CD4-positive, alpha-beta memory T cell (primary cell): Measurements from ENCODE around the gene TBCD. TPM values are rescaled to one million over a fixed set of nuclear protein-coding genes. Genes with fewer than 3 reads are reported as not detected.

Experiments used
- CTCF ChIA-PET: fragments of 350-600 bp; sonication (Branson Sonifier 250); formaldehyde crosslinking; loops from one replicate; lab custom pipeline; 2021; ENCODE audit warnings: inconsistent platforms; ENCODE audit not compliant: partially characterized antibody; lab: Charles Lee
- POLR2A ChIA-PET: fragments of 350-600 bp; sonication (Branson Sonifier 250); formaldehyde crosslinking; loops from one replicate; lab custom pipeline; 2021; ENCODE audit not compliant: partially characterized antibody; lab: Charles Lee
- DNase-seq, 5 donors: peaks; one replicate each; pipeline versions ENCODE4 v3.0.0 to v3.0.0-alpha.2; 2020 to 2022; ENCODE audit warnings: mixed read lengths in 1 of 5
- H3K27ac ChIP-seq: one replicate; pipeline ENCODE4 v1.7.0; 2013; ENCODE audit warnings: low read depth, low read length
- H3K27me3 ChIP-seq: 2 replicates; pipeline ENCODE4 v1.7.0; 2013; ENCODE audit warnings: mild to moderate bottlenecking, low read length, moderate library complexity; ENCODE audit not compliant: insufficient read depth
- H3K36me3 ChIP-seq: 2 replicates; pipeline ENCODE4 v1.7.0; 2013; ENCODE audit warnings: mild to moderate bottlenecking, low read length, moderate library complexity; ENCODE audit not compliant: insufficient read depth
- H3K4me1 ChIP-seq: 2 replicates; pipeline ENCODE4 v1.7.0; 2013; ENCODE audit warnings: mild to moderate bottlenecking, low read length, moderate library complexity; ENCODE audit not compliant: insufficient read depth
- H3K4me3 ChIP-seq, 2 donors: one replicate each; pipeline ENCODE4 v1.7.0; 2013; ENCODE audit warnings: low read length in 2 of 2, mild to moderate bottlenecking in 1 of 2
- H3K9me3 ChIP-seq, 2 donors: one replicate each; pipeline ENCODE4 v1.7.0; 2013; ENCODE audit warnings: low read length in 2 of 2, control low read depth in 1 of 2; ENCODE audit not compliant: control insufficient read depth in 1 of 2
- H3K27ac Mint-ChIP-seq, 7 donors: one replicate each; pipeline ENCODE4 v1.8.0; 2020 to 2021; ENCODE audit warnings: mixed read lengths in 7 of 7, mild to moderate bottlenecking in 6 of 7, inconsistent platforms in 3 of 7, moderate library complexity in 3 of 7
- H3K27me3 Mint-ChIP-seq, 2 donors: one replicate each; pipeline ENCODE4 v1.8.0; 2020 to 2021; ENCODE audit warnings: mixed read lengths in 2 of 2
- H3K36me3 Mint-ChIP-seq, 2 donors: one replicate each; pipeline ENCODE4 v1.8.0; 2020 to 2021; ENCODE audit warnings: mixed read lengths in 2 of 2, inconsistent platforms in 1 of 2, mild to moderate bottlenecking in 1 of 2
- H3K4me1 Mint-ChIP-seq, 4 donors: one replicate each; pipeline ENCODE4 v1.8.0; 2020 to 2021; ENCODE audit warnings: mixed read lengths in 4 of 4, mild to moderate bottlenecking in 1 of 4
- H3K4me3 Mint-ChIP-seq, 8 donors: one replicate each; pipeline ENCODE4 v1.8.0; 2020 to 2021; ENCODE audit warnings: mixed read lengths in 8 of 8, mild to moderate bottlenecking in 7 of 8, moderate library complexity in 6 of 8, inconsistent platforms in 3 of 8
- H3K9me3 Mint-ChIP-seq, 8 donors: one replicate each; pipeline ENCODE4 v1.8.0; 2020 to 2021; ENCODE audit warnings: mixed read lengths in 8 of 8, mild to moderate bottlenecking in 5 of 8, inconsistent platforms in 3 of 8, moderate library complexity in 1 of 8
- intact Hi-C: fragments of 100-400 bp; cut with micrococcal nuclease; formaldehyde crosslinking; loops from one replicate; pipeline ENCODE4 v1.15.1; 2023
- polyA plus RNA-seq, 2 donors: library from polyadenylated mRNA; unstranded; fragments of 300-500 nt; fragmentation: Illumina TruSeq; gene quantifications; one replicate each; pipeline ENCODE4 v1.2.3, GENCODE V29; 2021
- total RNA-seq, 2 experiments: library from RNA; stranded (reverse); gene quantifications; one replicate each; pipeline ENCODE4 v1.2.3, GENCODE V29; 2021

The TBCD gene
- total and polyA plus RNA-seq, 4 experiments from 2014 or later: 102 to 263 (median 192) TPM

DNA sequence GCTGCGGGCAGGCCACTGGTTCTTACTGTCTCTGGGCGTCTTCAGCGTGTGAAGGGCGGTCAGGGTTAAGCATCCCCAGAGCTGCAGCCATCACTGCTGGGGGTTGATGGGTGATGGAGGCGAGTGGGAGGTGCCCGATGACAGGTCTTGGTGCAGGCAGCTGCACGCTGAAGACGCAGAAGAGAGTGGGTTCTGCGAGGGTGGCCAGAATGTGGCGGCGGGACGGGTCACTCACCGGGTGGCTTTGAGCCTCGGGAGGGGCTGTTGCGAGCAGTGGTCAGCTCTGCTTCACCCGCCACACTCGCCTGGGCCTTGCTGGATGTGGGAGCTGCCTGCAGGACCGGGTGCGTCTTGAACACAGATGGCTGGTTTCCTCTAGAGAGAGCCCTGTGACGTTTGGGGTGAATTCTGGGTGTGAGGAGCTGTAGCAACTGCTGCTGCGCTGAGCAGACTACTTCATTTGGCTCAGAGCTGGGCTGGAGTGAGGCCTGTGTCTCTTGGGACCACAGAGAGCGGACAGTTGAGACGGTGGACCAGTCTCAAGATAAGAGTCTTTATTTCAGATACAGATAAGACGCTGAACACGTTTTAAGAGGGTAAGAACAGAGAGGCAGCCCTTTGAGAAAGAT, 132.6 kb downstream of the TBCD start:
- Mint-ChIP-seq H3K4me3 (peak overlapping the region; percentile 18 to 95 (median 78)), H3K36me3 (peaks cover 9 to 16% of the 10 kb centered on the region in 2 donors), H3K4me1 (peaks cover 48 to 81% (median 70%) of the 10 kb centered on the region in 4 donors), H3K27me3 (no peaks in the 10 kb centered on the region), H3K9me3 (no peaks in the 10 kb centered on the region), H3K27ac (peak overlapping the region; percentile 94 to 100 (median 98))
- no peaks in the 10 kb centered on the region for H3K36me3 ChIP-seq
- H3K4me1 ChIP-seq: peaks cover 56% of the 10 kb centered on the region
- H3K27ac ChIP-seq: peak overlapping the region; percentile 33
- ChIA-PET POLR2A (interaction anchor here (1.2 to 6.6 kb wide), 8 partner anchors 8 to 61 kb away, joined by 3 to 83 read pairs (median 4); no protein-coding TSS in a partner anchor), CTCF (interaction anchor here (0.9 to 3.1 kb wide), 4 partner anchors 21 to 103 kb away, joined by 3 to 20 read pairs (median 8); no protein-coding TSS in a partner anchor)
- no peaks in the 10 kb centered on the region for H3K9me3 ChIP-seq
- no peaks in the 10 kb centered on the region for H3K27me3 ChIP-seq
- no peak overlapping the region for H3K4me3 ChIP-seq
- DNase-seq: peak in 1 of 5 donors; percentile 26
- intact Hi-C loops: no loop called here

DNA sequence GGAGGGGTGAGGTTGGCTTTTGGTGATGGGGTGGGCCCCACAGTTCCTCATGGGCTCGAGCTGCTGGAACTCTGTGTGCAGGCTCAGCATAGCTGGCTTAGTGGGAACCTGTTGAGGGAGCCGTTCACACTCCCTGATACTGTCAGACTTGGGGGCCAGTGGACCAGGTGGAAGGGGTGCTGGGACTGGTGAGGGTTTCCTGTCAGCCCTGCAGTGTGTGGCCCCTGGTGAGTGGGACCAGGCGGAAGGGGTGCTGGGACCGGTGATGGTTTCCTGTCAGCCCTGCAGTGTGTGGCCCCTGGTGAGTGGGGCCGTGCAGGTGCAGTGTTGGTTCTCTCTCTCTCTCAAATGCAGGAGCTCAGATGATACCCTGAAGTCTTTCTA, 133.1 kb downstream of the TBCD start:
- Mint-ChIP-seq H3K4me3 (peak overlapping the region; percentile 57 to 95 (median 77)), H3K9me3 (no peaks in the 10 kb centered on the region), H3K36me3 (peaks cover 9 to 20% of the 10 kb centered on the region in 2 donors), H3K27me3 (no peaks in the 10 kb centered on the region), H3K27ac (peak overlapping the region; percentile 94 to 100 (median 98)), H3K4me1 (peaks cover 47 to 76% (median 65%) of the 10 kb centered on the region in 4 donors)
- DNase-seq: peak; percentile 11 to 59 (median 23)
- Histone ChIP-seq H3K36me3 (no peaks in the 10 kb centered on the region), H3K27ac (peak overlapping the region; percentile 33), H3K4me3 (no peak overlapping the region), H3K27me3 (no peaks in the 10 kb centered on the region), H3K4me1 (peaks cover 56% of the 10 kb centered on the region), H3K9me3 (no peaks in the 10 kb centered on the region)
- intact Hi-C loops: loop anchor here (1.0 kb wide), 1 partner anchor 8 kb away; no protein-coding TSS in a partner anchor
- CTCF ChIA-PET: interaction anchor here (0.9 to 3.1 kb wide), 5 partner anchors 21 to 104 kb away, joined by 3 to 20 read pairs (median 4); no protein-coding TSS in a partner anchor
- POLR2A ChIA-PET: interaction anchor here (1.2 to 6.6 kb wide), 8 partner anchors 8 to 62 kb away, joined by 3 to 83 read pairs (median 4); no protein-coding TSS in a partner anchor

DNA sequence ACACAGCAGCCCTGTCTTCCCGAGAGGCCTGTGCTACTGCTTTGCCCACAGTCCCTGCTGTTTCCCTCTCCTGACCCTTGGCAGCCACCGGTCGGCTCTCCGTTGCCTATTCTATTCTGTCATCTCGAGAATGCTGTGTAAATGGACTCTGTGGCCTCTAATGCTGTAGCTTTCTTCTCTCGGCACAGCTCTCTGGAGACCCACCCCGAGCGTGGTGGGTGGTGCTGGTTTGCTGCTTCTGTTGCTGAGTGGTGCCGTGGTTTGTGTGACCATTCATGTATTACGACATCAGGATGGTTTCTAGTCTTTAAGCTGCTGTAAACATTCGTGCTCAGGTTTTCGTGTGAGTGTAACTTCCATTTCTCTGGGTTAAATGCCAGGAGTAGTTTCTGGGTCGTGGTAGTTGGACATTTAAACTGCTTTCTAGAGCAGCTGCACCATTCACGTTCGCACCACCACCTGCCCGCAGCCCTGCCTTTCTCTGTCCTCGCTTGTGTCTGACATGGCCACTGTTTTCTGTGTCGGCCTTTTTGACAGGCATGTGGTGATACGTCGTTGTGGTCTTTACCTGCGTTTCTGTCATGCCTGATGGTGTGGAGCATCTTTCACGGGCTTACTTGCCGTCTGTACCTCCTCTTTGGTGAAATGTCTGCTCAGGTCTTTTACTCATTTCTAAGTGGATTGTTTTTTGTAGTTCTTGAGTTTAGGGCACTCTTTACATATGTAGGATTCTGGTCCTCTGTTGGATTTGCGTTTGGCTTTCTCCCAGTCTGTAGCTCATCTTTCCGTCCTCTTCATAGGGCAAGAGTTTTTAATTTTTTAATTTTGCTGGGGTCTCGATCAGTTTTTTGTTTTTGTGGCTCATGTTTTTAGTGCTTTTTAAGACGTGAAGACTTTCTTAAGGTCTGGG, 135.6 kb downstream of the TBCD start:
- DNase-seq: no peak
- intact Hi-C loops: no loop called here
- Histone ChIP-seq H3K36me3 (no peaks in the 10 kb centered on the region), H3K27me3 (no peaks in the 10 kb centered on the region), H3K27ac (no peak overlapping the region), H3K4me3 (no peak overlapping the region), H3K4me1 (peaks cover 43% of the 10 kb centered on the region), H3K9me3 (no peaks in the 10 kb centered on the region)
- Mint-ChIP-seq H3K36me3 (peaks cover 14 to 26% of the 10 kb centered on the region in 2 donors), H3K27ac (peak overlapping the region; percentile 38 to 91 (median 72)), H3K4me3 (peak overlapping the region in 3 of 8 donors; percentile 7 to 69 (median 52)), H3K4me1 (peaks cover 40 to 66% (median 54%) of the 10 kb centered on the region in 4 donors), H3K27me3 (no peaks in the 10 kb centered on the region), H3K9me3 (no peaks in the 10 kb centered on the region)
- ChIA-PET POLR2A (no interaction called here), CTCF (no interaction called here)

DNA sequence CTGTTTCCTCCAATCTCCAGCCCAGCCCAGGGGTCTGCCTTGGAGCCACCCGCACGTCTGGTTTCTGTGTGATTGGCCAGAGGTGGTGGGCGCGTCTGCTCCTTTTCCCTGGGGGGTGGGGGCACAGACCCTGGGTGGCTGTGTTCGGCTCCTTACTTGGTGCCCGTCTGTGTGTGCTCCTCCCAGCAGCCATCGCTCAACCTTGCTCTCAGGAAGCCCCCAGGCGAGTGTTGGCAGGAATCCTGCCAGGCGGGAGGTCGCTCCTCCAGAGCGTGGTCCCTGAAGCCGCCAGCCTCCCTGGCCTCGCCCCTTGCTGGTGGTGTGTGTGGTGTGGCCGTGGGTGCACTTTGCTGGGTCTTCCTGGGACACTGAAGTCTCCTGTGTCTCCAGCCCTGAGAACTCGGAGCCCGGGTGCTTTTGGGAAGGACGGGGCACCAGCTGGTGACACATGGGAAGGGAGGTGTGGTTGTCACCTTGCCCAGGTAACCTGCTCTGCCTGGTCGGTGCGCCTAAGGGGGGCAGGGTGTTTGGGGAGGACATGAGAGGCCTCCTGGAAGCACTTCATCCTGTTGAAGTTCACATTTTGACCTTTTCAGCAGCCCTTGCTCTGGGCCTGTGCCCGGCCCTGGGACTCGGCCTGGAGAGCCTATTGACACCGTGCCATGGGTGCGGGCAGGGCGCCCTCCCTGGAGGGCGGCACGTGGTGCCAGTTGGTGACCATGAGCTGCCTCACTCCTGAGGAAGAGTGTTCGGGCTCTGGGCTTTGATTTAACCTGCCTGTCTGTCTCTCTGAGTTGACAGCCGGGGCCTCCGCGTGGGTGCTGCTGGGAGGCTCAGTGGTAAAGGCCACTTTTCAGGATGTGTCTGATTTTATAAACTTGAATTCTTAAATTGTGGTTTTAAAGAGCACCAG, 137.0 kb downstream of the TBCD start:
- Histone ChIP-seq H3K9me3 (no peaks in the 10 kb centered on the region), H3K27me3 (no peaks in the 10 kb centered on the region), H3K27ac (no peak overlapping the region), H3K4me1 (peaks cover 43% of the 10 kb centered on the region), H3K36me3 (no peaks in the 10 kb centered on the region), H3K4me3 (no peak overlapping the region)
- no peak for DNase-seq
- ChIA-PET POLR2A (no interaction called here), CTCF (no interaction called here)
- H3K9me3 Mint-ChIP-seq: no peaks in the 10 kb centered on the region
- H3K4me3 Mint-ChIP-seq: no peak overlapping the region
- intact Hi-C loops: no loop called here
- H3K4me1 Mint-ChIP-seq: peaks cover 38 to 66% (median 51%) of the 10 kb centered on the region in 4 donors
- peak overlapping the region in 1 of 7 donors; percentile 46 for H3K27ac Mint-ChIP-seq
- peaks cover 15 to 30% of the 10 kb centered on the region in 2 donors for H3K36me3 Mint-ChIP-seq
- no peaks in the 10 kb centered on the region for H3K27me3 Mint-ChIP-seq

DNA sequence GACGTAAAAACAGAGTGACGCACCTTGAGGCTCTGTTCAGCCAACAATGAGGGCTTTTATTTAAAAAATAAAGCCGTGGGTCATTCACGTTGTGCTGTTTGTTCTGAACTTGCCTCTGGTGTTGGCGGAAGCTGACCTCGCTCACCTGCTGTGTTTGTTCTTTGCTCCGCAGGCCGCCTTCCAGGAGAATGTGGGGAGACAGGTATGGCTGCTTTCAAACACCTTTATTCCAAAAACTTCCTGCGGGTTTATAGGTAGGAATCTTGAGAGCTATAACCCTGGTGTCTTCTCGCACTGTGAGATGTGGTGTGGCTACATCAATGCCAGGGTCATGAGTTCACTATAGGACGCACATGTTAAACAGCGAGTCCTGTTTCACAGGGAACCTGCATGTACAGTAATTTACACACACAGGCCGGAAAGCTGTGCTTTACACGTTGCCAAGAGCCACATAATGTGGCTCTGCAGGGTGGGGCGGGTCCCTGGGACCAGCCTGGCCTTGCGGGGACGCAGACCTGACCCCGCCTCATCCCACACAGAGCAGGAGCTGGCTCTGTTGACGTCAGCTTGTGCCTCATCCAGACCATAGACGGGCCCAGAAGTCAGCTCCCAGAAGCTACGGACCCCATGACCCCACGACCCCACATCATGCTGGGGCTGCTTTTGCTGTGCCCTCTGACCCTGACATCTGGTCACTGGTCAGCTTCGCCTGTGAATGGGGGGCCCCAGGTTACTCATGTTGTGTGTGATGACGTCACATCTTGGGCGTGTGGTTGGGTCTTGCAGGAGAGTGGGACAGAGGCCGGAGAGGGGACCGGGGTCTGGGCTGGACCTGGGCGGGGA, 137.9 kb downstream of the TBCD start:
- no peak overlapping the region for H3K4me3 ChIP-seq
- POLR2A ChIA-PET: interaction anchor here (7.3 kb wide), 1 partner anchor 25 kb away, joined by 47 read pairs; no protein-coding TSS in a partner anchor
- H3K4me1 ChIP-seq: peaks cover 41% of the 10 kb centered on the region
- no peak overlapping the region for H3K27ac ChIP-seq
- no peaks in the 10 kb centered on the region for H3K36me3 ChIP-seq
- DNase-seq: no peak
- no peaks in the 10 kb centered on the region for H3K27me3 Mint-ChIP-seq
- intact Hi-C loops: no loop called here
- peaks cover 35 to 66% (median 49%) of the 10 kb centered on the region in 4 donors for H3K4me1 Mint-ChIP-seq
- CTCF ChIA-PET: no interaction called here
- no peaks in the 10 kb centered on the region for H3K9me3 Mint-ChIP-seq
- H3K9me3 ChIP-seq: no peaks in the 10 kb centered on the region
- no peak overlapping the region for H3K4me3 Mint-ChIP-seq
- peak overlapping the region in 4 of 7 donors; percentile 46 to 88 (median 54) for H3K27ac Mint-ChIP-seq
- no peaks in the 10 kb centered on the region for H3K27me3 ChIP-seq
- H3K36me3 Mint-ChIP-seq: peaks cover 19 to 34% of the 10 kb centered on the region in 2 donors

DNA sequence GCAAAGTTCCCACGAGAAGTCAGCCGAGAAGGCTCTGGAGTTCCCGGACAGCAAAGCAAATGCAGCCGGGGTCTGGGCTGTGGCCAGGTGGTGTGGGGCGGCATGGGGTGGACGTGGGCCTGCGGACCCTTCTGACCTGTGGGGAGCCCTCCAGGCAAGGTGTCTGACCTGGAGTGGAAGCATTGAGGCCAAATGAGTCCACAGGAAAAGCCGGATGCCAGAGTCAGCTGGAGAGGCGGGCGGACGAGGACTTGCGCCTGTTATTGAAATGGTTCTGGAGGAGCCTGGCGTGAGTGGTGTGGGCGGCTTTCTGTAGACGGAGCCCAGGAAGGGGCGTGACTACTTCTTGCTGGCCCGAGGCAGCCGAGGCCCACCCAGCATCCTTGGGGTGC, 138.5 kb downstream of the TBCD start:
- Mint-ChIP-seq H3K4me1 (peaks cover 29 to 66% (median 45%) of the 10 kb centered on the region in 4 donors), H3K4me3 (no peak overlapping the region), H3K27me3 (no peaks in the 10 kb centered on the region), H3K27ac (peak overlapping the region in 3 of 7 donors; percentile 56 to 88 (median 76)), H3K9me3 (peaks cover 0 to under 1% (median 0%) of the 10 kb centered on the region in 8 donors), H3K36me3 (peaks cover 21 to 34% of the 10 kb centered on the region in 2 donors)
- POLR2A ChIA-PET: interaction anchor here (7.3 kb wide), 1 partner anchor 26 kb away, joined by 47 read pairs; no protein-coding TSS in a partner anchor
- DNase-seq: no peak
- H3K27me3 ChIP-seq: no peaks in the 10 kb centered on the region
- CTCF ChIA-PET: no interaction called here
- no peaks in the 10 kb centered on the region for H3K36me3 ChIP-seq
- peaks cover 35% of the 10 kb centered on the region for H3K4me1 ChIP-seq
- H3K27ac ChIP-seq: no peak overlapping the region
- no peak overlapping the region for H3K4me3 ChIP-seq
- H3K9me3 ChIP-seq: no peaks in the 10 kb centered on the region
- intact Hi-C loops: no loop called here
